K562 (cell line): ENCODE results near the gene CBL. TPM values are rescaled to one million over a fixed set of nuclear protein-coding genes. Genes with fewer than 3 reads are reported as not detected.

ENCODE experiments used
- ATAC-seq: fragments of 200-7000 bp; cut with Tn5 transposase; 3 replicates; pipeline ENCODE4 v1.9.1; 2020; ENCODE audit warnings: moderate library complexity
- BruUV-seq: library from RNA; stranded (reverse); fragments of 400-500 nt; replicated peaks from 2 replicates; lab custom pipeline; 2021; lab: Mats Ljungman, UMichigan
- CTCF ChIA-PET: fragments of 300-600 bp; formaldehyde crosslinking; extraction: SDS; loops from one replicate; lab custom pipeline; 2021; ENCODE audit warnings: low intra/inter-chr PET ratio; lab: Yijun Ruan, JAX
- POLR2A ChIA-PET: fragments of 300-600, 350-650 bp; sonication (Branson Sonifier 250); formaldehyde crosslinking; extraction: SDS; loops from one replicate; lab custom pipeline; 2021; ENCODE audit warnings: antibody characterized with exemption, inconsistent platforms; lab: Yijun Ruan, JAX
- DNase-seq, 4 experiments: peaks; one replicate each; pipeline versions ENCODE4 v3.0.0 to v3.0.0-alpha.2; 2011 to 2018; ENCODE audit warnings: low spot score in 3 of 4, mixed read lengths in 3 of 4; ENCODE audit errors: extremely low read depth in 1 of 4
- FAIRE-seq: peaks from 2 replicates; lab custom pipeline; 2011; peaks lifted over from hg19 to GRCh38; lab: Jason Lieb, UNC
- H2AFZ ChIP-seq: 2 replicates; pipeline ENCODE4 v1.6.0; 2011; ENCODE audit warnings: low read depth, low read length, control low read depth, inconsistent platforms
- H3K27ac ChIP-seq: fragments of 200-600 bp; 3 replicates; pipeline ENCODE4 v1.8.0; 2011; ENCODE audit warnings: low read depth, mild to moderate bottlenecking, control low read depth, inconsistent platforms, low read length, moderate library complexity, mixed read lengths; ENCODE audit errors: extremely low read depth
- H3K27me3 ChIP-seq, 2 experiments: fragments of 300-600 bp in 1 of 2; 2 replicates in 1 of 2; 3 replicates in 1 of 2; pipeline versions ENCODE4 v1.6.0 to v1.8.0; 2011; ENCODE audit warnings: inconsistent platforms in 2 of 2, low read length in 2 of 2, mild to moderate bottlenecking in 1 of 2, mixed read lengths in 1 of 2, moderate library complexity in 1 of 2; ENCODE audit not compliant: control insufficient read depth in 2 of 2, insufficient read depth in 2 of 2
- H3K36me3 ChIP-seq: fragments of 300-600 bp; 3 replicates; pipeline ENCODE4 v1.8.0; 2011; ENCODE audit warnings: mild to moderate bottlenecking, low read length, inconsistent platforms; ENCODE audit not compliant: control insufficient read depth, insufficient read depth
- H3K4me1 ChIP-seq, 2 experiments: fragments of 200-600 bp in 1 of 2; replicated peaks in 1 of 2; 2 replicates in 1 of 2; 3 replicates in 1 of 2; pipeline versions ENCODE4 v1.5.1 to v1.8.0; 2011; ENCODE audit warnings: inconsistent platforms in 2 of 2, low read length in 2 of 2, mild to moderate bottlenecking in 1 of 2, mixed read lengths in 1 of 2, moderate library complexity in 1 of 2; ENCODE audit not compliant: control insufficient read depth in 2 of 2, insufficient read depth in 2 of 2
- H3K4me2 ChIP-seq: 2 replicates; pipeline ENCODE4 v1.6.1; 2011; ENCODE audit warnings: low read length, control low read depth, inconsistent platforms, mixed read lengths; ENCODE audit not compliant: insufficient read depth
- H3K4me3 ChIP-seq: fragments of 200-600 bp; sonication (generic), shearing (Covaris generic); 2 replicates; pipeline ENCODE4 v1.5.1; 2016; ENCODE audit warnings: control low read depth, inconsistent platforms
- H3K79me2 ChIP-seq: fragments of 200-600 bp; 3 replicates; pipeline ENCODE4 v1.8.0; 2011; ENCODE audit warnings: low read length, inconsistent platforms; ENCODE audit not compliant: control insufficient read depth, insufficient read depth
- H3K9ac ChIP-seq, 2 experiments: 2 replicates each; pipeline versions ENCODE4 v1.6.0 to v1.6.1; 2011; ENCODE audit warnings: low read depth in 2 of 2, low read length in 2 of 2, control low read depth in 1 of 2, inconsistent platforms in 1 of 2, mild to moderate bottlenecking in 1 of 2, mixed read lengths in 1 of 2; ENCODE audit not compliant: insufficient read depth in 1 of 2
- H3K9me1 ChIP-seq: one replicate; pipeline ENCODE4 v1.6.0; 2011; ENCODE audit warnings: inconsistent platforms, mild to moderate bottlenecking, low read length, moderate library complexity; ENCODE audit not compliant: control insufficient read depth, insufficient read depth
- H3K9me3 ChIP-seq: replicated peaks from 2 replicates; pipeline ENCODE4 v1.5.1; 2011; ENCODE audit warnings: low read depth, low read length, inconsistent platforms; ENCODE audit not compliant: control insufficient read depth, insufficient read depth
- H4K20me1 ChIP-seq: replicated peaks from 2 replicates; pipeline ENCODE4 v1.6.1; 2011; ENCODE audit warnings: low read length, inconsistent platforms, mixed read lengths; ENCODE audit not compliant: control insufficient read depth, insufficient read depth
- C11orf30 ChIP-seq: fragments of 450-650 bp; IDR thresholded peaks from 2 replicates; pipeline ENCODE4 v1.6.1; 2016; ENCODE audit warnings: low read depth, mild to moderate bottlenecking
- CREBBP ChIP-seq: IDR thresholded peaks from one replicate; pipeline ENCODE4 v1.6.1; 2012; ENCODE audit warnings: low read depth, mild to moderate bottlenecking, control low read depth, inconsistent platforms, low read length
- EGR1 ChIP-seq: fragments of 450-650 bp; conservative IDR thresholded peaks from 2 replicates; pipeline ENCODE4 v1.6.1; 2017; ENCODE audit warnings: mild to moderate bottlenecking
- MAFG ChIP-seq: fragments of 450-650 bp; conservative IDR thresholded peaks from 2 replicates; pipeline ENCODE4 v1.6.1; 2016; ENCODE audit warnings: missing genetic modification characterization, missing compliant biosample characterization
- NFE2 ChIP-seq: IDR thresholded peaks from 2 replicates; pipeline ENCODE4 v1.6.1; 2014; ENCODE audit warnings: antibody characterized with exemption, low read depth
- WGBS: fragments of 100-300 bp; shearing (Covaris generic); methylation state at CpG from one replicate; pipeline ENCODE4 v1.1.6; 2016; ENCODE audit warnings: low coverage, mixed read lengths; ENCODE audit not compliant: insufficient coverage; ENCODE audit errors: missing lambda C conversion rate; 5-methylcytosine and 5-hydroxymethylcytosine counted together
- in situ Hi-C: fragments of 300-500 bp; cut with MboI; formaldehyde crosslinking; loops from 4 replicates; pipeline ENCODE4 v1.15.0; 2018; ENCODE audit warnings: inconsistent platforms, mixed read lengths
- intact Hi-C: fragments of 100-400 bp; cut with micrococcal nuclease; formaldehyde crosslinking; loops from 2 replicates; pipeline ENCODE4 v1.14.2; 2022
- polyA plus RNA-seq, 8 experiments: library from polyadenylated mRNA; depleted of rRNA in 4 of 8; stranded (reverse) in 5 of 8; unstranded in 3 of 8; fragments of >200 nt; fragmentation: Nextera tagmentation in 2 of 8; fragmentation: Illumina TruSeq in 1 of 8; extraction: Ambion mirVana in 2 of 8; extraction: Trizol in 1 of 8; gene quantifications; 2 replicates each; pipeline versions ENCODE4 v1.2.1 to v1.2.3, GENCODE V29; 2011 to 2014; ENCODE audit warnings: inconsistent platforms in 1 of 8, missing spikeins in 1 of 8
- total RNA-seq, 7 experiments: library from RNA; depleted of rRNA in 6 of 7; stranded (reverse); fragments of >200 nt in 6 of 7; fragmentation: Illumina TruSeq in 2 of 7; extraction: Trizol in 2 of 7; gene quantifications; 2 replicates each; pipeline versions ENCODE4 v1.2.1 to v1.2.3, GENCODE V29; 2011 to 2021; ENCODE audit warnings: low replicate concordance in 1 of 7

The CBL gene
- total and polyA plus RNA-seq, 9 of the 15 experiments (the other 6 are each of a cell fraction or from before 2014, with no cell fraction given) = 3.2 to 24.9 (median 9.9) TPM

- intact Hi-C loops = no loop called here
- no peaks in the 10 kb centered on the region for H3K27me3 ChIP-seq
- no peaks in the 10 kb centered on the region for H3K9me1 ChIP-seq
- H3K4me1 ChIP-seq = peaks cover 0 to 29% of the 10 kb centered on the region in 2 experiments; a peak in 4 of 5 replicates
- TF ChIP-seq C11orf30 (no peak), EGR1 (peak; percentile 64)
- no peak overlapping the region for H2AFZ ChIP-seq
- 64% methylated on average over 5 of the region's 5 CpGs for WGBS
- in situ Hi-C loops = no loop called here
- ChIA-PET CTCF (interaction anchor here (0.6 kb wide), 1 partner anchor 89 kb away, joined by 3 read pairs; no protein-coding TSS in a partner anchor), POLR2A (no interaction called here)
- no peak overlapping the region for H3K27ac ChIP-seq
- H3K4me3 ChIP-seq = no peak overlapping the region
- no peaks in the 10 kb centered on the region; the same call in 2 of the 3 replicates for H3K36me3 ChIP-seq
- ATAC-seq (no peak), FAIRE-seq (no peak), DNase-seq (no peak)
- H3K79me2 ChIP-seq = peaks cover 12% of the 10 kb centered on the region; the same call in 2 of the 3 replicates
- H3K9me3 ChIP-seq = no peaks in the 10 kb centered on the region
- no TSS peak for BruUV-seq
- no peaks in the 10 kb centered on the region for H4K20me1 ChIP-seq
- no peak overlapping the region for H3K4me2 ChIP-seq
- no peak overlapping the region for H3K9ac ChIP-seq
Observed at GRCh38 chr11:119254239-119254638, 48.1 kb downstream of the CBL start.

GRCh38 chr11:119258180-119258579 is 52.0 kb downstream of the CBL start:
- H3K36me3 ChIP-seq = no peaks in the 10 kb centered on the region; the same call in 2 of the 3 replicates
- no peak overlapping the region for H3K9ac ChIP-seq
- DNase-seq (no peak), ATAC-seq (peak; percentile 75), FAIRE-seq (no peak)
- no peaks in the 10 kb centered on the region for H3K9me1 ChIP-seq
- no peaks in the 10 kb centered on the region for H3K27me3 ChIP-seq
- in situ Hi-C loops = no loop called here
- POLR2A ChIA-PET = no interaction called here
- TF ChIP-seq CREBBP (no peak), MAFG (tag) (peak; percentile 37; the same call in 1 of the 2 replicates), NFE2 (peak; percentile 35; the same call in 1 of the 2 replicates)
- H3K4me3 ChIP-seq = no peak overlapping the region
- no peak overlapping the region for H2AFZ ChIP-seq
- H3K4me2 ChIP-seq = no peak overlapping the region; the same call in 1 of the 2 replicates
- no peaks in the 10 kb centered on the region for H3K9me3 ChIP-seq
- CTCF ChIA-PET = no interaction called here
- no peaks in the 10 kb centered on the region for H4K20me1 ChIP-seq
- H3K27ac ChIP-seq = peak overlapping the region; percentile 4; the same call in 1 of the 3 replicates
- H3K79me2 ChIP-seq = peaks cover 24% of the 10 kb centered on the region
- intact Hi-C loops = no loop called here
- BruUV-seq = no TSS peak
- WGBS = 52% methylated on average over 5 of the region's 5 CpGs
- peaks cover 0 to 24% of the 10 kb centered on the region in 2 experiments; a peak in 4 of 5 replicates for H3K4me1 ChIP-seq
